SKM-1 (cell line): ENCODE measurements around the gene ZFYVE9.

Experiments used
- DNase-seq: peaks from one replicate; lab custom pipeline; 2025; ENCODE audit not compliant: unreplicated experiment; lab: John Stamatoyannopoulos, UW

ZFYVE9 gene

DNA sequence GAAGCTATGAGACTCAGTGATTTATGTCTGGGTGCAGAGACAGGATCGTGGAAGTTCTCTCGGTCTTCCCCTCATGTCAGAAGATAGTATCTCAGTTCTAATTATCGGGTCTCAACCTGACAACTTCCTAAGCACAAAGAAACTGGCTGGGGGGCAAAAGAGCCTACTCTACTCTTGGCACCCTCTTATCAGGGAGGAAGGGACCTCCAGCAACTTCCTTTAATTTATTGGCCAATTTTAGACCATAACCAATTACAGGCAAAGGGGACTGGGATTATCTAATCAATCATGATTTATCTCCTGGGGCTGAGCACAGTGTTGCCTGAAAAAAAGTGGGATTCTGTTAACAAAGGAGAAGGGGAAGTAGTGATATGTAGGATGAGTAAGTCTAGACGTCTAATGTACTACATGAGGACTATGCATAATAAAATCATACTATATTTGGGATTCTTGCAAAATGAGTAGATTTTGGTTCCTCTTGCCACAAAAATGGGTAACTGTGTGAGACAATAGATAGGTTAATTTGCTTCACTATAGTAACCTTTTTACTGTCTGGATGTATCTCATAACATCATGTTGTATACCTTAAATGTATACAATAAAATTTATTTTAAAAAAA lies 98.8 kb downstream of the ZFYVE9 start:
- DNase-seq: no peak

DNA sequence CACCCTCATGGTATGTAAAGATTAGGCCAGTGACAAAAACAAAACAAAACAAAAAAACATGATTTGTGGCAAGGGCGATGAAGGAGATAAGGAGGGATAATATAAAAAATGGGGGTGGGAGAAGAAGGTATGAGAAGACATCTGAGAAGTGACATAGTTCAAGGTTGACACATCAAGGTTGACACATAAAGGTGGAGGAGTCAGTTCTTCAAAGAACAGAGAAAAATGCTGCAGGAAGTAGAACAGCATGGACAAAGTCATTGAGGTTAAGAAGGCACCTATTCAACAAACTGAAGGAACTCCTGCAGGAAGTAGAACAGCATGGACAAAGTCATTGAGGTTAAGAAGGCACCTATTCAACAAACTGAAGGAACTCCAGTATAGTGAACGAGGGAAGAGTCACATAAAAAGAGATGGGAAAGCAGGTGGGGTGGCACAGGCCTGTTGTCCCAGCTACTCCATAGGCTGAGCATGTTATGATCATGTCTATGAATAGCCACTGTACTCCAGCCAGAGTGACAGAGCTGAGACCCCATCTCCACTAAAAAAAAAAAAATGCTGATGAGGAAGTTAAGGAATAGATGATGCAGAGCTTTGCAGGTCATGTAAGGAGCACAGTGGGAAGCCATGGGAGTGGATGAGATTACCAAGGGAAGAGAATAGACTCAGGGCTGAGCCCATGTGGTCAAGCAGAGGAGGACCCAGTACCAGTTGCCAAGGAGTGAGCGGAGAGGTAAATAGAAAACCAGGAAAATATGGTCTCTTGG lies 101.5 kb downstream of the ZFYVE9 start:
- DNase-seq: no peak

GRCh38 chr1:52249831-52250230 lies 107.9 kb downstream of the ZFYVE9 start:
- no peak for DNase-seq

- DNase-seq: no peak
Observed at GRCh38 chr1:52253421-52253820, 111.5 kb downstream of the ZFYVE9 start.

DNA sequence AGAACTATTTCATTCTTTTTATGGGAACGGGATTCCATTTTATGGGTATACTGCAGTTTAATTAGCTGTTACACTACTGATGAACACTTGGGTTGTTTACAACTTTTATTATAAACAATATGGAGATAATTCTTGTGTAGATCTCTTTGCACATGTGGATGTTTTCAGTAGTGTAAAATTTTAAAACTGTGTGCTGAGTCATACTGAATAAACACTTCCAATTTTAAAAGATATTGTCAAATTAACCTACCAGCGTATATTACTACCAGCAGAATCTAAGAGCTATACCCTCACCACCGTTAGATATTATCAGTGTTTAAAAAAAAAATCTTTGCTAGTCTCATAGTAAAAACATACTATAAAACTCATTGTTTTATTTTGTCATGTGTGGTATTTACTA lies 118.0 kb downstream of the ZFYVE9 start:
- DNase-seq: no peak

DNA sequence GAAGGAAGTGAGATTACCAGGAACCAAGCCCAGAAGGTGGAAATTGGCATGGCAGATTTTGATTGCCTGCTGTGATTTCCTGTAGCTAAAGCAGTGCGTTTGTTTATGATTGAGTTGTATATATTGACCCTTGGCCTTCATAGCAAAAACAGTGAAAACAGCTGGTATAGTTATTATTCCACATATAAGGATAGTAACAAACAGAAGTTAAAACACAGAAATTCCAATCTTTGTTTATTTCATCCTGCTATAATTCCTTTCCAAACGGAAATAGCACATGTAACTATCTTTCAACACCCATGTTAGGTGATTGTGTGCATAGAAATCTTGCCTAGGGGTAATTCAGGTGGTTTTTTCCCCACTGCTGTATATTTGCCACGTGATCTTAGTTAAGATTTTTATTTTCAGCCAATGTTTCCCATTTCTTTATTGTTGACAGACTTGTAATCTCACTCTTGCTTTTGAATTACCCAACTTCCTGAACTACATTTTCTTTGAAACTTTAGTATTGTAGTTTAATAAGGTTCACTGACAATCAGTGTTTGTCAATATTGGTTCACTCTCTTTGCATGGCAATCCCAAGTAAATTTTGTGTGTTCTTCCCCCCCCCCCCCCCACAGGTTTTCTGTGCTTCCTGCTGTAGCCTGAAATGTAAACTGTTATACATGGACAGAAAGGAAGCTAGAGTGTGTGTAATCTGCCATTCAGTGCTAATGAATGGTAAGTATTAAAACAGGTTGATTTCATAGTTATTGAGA lies 121.4 kb downstream of the ZFYVE9 start:
- no peak for DNase-seq

GRCh38 chr1:52264530-52265115 lies 122.7 kb downstream of the ZFYVE9 start:
- DNase-seq: no peak

GRCh38 chr1:52266507-52266906 lies 124.6 kb downstream of the ZFYVE9 start:
- no peak for DNase-seq

DNA sequence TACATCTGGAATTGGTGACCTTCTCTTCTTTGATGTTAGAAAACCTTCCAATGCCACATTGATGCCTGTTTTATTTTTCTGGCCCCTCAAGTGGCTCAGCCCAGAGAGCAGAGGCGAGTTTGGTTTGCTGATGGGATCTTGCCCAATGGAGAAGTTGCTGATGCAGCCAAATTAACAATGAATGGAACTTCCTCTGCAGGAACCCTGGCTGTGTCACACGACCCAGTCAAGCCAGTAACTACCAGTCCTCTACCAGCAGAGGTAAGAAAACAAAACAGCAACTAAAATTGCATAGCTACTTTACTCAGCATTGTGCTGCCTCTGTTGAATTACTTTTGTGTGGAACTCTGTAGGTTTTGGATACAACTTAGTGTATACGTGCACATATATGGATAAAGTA lies 126.5 kb downstream of the ZFYVE9 start:
- DNase-seq: no peak

DNA sequence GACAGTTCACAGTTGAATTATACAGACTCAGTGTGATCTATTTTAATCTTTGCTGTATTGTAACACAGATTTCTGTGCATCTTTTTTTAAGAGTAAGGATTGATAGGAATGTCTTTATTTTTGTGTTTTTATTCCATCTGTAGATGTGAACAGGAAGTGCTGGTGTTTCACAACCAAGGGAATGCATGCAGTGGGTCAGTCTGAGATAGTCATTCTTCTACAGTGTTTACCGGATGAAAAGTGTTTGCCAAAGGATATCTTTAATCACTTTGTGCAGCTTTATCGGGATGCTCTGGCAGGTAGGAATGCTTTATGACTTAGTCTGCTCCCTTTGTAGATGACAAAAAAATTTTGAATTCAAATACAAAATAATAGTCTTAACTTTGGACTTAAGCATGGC lies 139.6 kb downstream of the ZFYVE9 start:
- no peak for DNase-seq

GRCh38 chr1:52288286-52288685 lies 146.4 kb downstream of the ZFYVE9 start:
- DNase-seq: no peak

DNA sequence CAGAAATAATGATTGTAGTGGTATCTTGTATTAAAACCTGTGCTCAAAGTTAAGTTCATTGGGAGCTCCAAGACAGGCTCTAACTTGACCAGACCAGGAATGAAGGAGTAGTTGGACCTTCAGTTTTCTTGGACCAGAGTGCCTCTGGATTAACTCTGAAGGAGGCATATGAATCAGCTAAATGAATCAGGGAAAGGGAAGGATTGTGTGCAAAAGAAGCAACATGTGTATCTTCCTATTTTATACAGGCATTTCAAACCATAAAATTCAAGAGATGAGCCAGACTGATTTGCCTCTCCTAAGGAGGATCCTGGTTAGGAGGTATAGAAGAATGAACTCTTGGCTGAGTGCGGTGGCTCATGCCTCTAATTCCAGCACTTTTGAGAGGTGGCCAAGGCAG lies 152.7 kb downstream of the ZFYVE9 start:
- no peak for DNase-seq

DNA sequence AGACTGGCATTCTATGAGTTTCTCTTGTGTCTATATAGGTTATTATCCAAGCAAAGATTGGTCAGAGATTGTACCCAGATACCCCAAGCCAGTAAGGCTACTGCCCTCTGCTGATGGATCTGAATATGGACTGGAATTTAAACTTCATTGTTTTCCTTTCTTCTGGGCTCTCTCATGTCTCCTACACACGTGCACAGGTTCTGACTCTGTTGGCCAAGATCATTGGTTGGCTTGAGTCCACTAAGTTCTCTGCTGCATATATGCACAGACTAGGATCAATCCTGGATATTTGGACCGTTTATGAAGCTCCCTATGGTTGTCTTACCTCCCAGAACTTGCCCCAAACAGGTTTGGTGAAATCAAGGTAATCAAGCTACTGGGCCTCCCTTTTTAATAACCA lies 154.5 kb downstream of the ZFYVE9 start:
- DNase-seq: peak; percentile 45

DNA sequence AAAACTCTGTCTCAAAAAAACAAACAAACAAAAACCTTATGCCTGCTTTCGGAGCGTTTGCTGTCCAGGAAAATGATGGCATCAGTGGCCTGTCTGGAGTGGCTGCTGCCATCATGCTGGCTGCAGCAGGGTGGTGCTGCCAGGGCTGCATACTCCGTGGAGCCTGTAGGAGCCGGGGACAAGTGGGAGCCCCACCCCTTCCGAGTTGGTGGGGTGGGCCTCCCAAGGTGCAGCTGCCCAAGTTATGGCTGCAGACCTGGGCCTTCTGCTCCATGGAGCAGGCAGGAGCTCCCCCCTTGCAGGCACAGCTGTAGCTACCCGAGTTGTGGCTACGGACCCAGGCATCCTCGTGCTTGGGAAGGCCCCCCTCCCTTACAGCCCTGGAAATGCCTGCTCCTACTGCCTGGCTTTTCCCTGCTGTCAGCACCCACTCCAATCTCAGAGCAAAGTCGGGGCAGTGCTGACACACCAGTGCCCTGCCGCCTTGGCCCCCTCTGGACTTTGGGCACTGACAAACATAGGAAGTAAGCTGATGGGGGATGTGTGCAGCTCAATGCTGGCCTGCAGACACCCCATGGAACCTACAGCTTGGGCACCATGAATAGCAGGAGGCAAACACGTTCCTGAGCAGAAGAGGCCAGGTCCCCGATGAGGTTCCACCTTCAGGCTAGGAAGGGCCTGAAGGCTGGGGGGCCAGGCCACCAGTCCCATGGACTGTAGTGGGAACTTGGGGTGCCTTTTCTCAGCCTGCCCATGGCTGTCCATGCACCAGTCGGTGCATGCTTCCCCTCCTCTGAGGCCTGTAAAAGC lies 163.7 kb downstream of the ZFYVE9 start:
- no peak for DNase-seq

DNA sequence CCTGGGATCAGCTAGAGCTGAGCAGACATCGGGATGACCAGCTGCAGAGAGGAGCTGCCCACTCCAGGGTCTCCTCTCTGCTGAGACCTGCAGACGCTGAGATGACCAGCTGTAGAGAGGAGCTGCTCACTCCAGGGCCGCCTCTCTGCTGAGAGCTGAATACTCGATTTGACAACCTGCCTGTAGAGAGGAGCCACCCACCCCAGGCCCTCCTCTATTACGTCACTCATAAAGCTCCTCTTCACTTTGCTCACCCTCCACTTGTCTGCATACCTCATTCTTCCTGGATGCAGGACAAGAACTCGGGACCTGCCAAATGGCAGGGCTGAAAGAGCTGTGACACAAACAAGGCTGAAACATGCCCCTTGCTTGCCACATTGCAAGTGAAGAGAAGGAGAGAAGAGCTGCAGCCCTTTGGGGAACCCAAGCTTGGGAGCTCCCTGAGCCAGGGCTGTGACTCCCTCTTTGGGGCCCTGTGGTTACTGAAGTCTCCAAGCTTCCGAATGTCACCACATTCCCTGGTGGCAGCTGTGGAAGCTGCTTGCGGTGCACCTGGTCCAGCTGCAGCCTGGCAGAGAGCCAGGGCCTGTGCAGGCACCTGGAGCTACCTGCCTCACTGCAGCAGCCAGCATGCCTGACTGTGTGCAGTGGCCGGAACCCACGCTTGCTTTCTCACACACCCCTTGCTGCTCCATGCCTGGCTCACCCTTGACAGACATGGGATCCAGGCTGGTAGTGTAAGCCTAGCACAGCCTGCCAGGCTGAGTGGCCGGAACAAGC lies 164.5 kb downstream of the ZFYVE9 start:
- DNase-seq: no peak

GRCh38 chr1:52321061-52321460 lies 179.2 kb downstream of the ZFYVE9 start:
- DNase-seq: no peak

DNA sequence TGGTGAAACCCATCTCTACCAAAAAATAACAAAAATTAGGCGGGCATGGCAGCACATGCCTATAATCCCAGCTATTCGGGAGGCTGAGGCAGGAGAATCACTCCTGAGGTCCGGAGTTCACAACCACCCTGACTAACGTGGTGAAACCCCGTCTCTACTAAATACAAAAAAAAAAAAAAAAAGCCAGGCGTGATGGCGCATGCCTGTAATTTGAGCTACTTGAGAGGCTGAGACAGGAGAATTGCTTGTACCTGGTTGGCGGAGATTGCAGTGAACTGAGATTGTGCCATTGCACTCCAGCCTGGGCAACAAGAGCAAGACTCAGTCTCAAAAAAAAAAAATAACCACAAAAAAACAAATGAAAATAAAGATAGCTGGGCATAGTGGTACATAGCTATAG lies 181.8 kb downstream of the ZFYVE9 start:
- no peak for DNase-seq

DNA sequence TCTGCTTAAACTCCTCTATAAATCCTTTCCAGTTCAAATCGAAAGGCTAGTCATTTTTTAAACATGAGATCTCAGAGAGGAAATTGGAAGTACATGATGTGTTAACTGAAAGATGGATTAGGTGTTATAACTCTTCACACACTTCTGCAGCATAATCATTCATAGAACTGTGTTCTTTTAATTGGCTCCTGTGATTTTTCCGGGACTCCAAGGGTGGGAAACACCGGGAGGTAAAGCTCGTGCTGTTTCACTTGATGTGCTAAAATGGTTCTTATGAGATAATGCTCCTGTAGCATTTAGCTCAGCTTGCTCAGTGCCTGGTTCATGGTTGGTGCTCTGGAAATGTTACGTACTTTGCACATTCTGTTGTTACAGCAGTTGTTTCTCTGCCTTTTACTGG lies 183.9 kb downstream of the ZFYVE9 start:
- no peak for DNase-seq

DNA sequence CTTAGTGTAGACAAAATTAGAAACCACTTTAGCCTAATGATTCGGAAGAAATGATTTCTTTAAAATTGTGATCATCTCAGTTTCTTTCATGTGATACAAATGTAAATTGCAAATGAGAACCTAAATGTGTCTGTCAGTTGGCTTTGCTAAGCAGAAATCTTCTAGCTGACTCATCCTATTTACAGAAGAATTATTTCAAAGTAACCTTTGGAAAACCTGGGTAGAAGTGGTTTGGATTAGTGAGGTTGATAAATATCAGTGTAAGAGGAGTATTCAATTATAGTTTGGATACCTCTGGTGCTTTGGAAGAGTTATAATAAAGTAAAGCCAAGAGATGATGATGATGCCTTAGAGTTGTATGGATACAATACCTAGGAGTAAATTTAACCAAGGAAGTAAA lies 186.7 kb downstream of the ZFYVE9 start:
- no peak for DNase-seq

DNA sequence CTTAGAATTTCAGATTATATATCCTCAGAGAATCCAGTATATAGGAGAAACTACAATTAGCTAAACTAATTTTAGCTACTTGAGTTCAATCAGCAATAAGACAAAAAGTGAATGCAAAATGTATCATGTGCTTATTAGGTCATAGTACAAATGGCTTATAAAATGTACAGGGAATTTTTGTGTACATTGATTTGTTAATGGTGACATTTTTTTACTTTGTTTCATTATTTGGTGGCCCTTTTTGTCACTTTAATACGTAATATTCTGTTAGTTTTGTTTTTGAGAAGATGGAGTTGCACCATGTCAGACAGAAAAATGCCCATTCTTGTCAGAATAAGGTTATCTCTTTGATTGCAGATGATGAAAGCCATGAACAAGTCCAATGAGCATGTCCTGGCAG lies 190.5 kb downstream of the ZFYVE9 start:
- DNase-seq: no peak
